ENCODE data around the gene LRP3.

LRP3 gene

DNA sequence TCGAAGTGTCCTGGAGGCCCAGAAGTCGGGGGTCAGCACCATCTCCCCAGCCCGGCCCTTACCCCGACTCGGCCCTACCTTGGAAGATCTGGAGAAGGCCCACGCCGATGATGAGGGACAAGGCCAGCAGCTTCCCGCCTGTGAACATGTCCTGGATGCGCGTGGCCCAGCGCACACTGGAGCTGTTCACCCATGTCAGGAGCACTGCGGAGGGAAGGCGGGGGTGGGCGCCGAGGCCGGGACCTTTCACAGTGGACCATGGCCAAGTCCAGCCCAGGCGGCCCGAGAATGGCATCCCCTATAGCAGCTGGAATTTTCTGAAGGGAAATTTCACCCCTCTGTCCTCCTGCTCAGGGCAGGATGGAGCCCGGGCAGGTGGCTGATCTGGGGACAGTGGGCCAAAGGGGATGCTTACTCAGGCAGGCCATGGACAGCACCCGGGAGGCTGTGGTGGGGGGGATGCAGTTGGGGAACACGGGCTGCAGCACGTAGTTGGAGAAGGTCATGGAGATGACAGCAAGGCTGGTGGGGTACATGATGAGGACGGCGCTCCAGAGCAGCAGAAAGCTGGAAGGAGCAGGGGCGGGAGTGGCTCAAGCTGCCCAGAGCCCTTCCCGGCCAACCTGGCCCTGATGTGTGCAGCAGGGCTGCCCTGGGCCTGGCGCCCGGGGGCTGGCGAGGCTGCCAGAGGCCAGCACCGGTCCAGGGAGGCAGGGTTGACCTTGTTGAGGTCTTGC lies 18.5 kb downstream of the LRP3 start:
- H3K4me3 ChIP-seq (ENCODE audit: low read depth, low read length): no peak overlapping the region
- DNase-seq (ENCODE audit: low read depth): no peak
- TF ChIP-seq, protein P1, sequence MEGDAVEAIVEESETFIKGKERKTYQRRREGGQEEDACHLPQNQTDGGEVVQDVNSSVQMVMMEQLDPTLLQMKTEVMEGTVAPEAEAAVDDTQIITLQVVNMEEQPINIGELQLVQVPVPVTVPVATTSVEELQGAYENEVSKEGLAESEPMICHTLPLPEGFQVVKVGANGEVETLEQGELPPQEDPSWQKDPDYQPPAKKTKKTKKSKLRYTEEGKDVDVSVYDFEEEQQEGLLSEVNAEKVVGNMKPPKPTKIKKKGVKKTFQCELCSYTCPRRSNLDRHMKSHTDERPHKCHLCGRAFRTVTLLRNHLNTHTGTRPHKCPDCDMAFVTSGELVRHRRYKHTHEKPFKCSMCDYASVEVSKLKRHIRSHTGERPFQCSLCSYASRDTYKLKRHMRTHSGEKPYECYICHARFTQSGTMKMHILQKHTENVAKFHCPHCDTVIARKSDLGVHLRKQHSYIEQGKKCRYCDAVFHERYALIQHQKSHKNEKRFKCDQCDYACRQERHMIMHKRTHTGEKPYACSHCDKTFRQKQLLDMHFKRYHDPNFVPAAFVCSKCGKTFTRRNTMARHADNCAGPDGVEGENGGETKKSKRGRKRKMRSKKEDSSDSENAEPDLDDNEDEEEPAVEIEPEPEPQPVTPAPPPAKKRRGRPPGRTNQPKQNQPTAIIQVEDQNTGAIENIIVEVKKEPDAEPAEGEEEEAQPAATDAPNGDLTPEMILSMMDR (conservative IDR thresholded peaks at IDR 0.05; ENCODE audit: low read depth, low read length): no peak

GRCh38 chr19:33214596-33214995 lies 20.5 kb downstream of the LRP3 start:
- TF ChIP-seq, protein P1 (conservative IDR thresholded peaks at IDR 0.05; ENCODE audit: low read depth, low read length): peak; percentile 74
- H3K4me3 ChIP-seq (ENCODE audit: low read depth, low read length): no peak overlapping the region
- DNase-seq (ENCODE audit: low read depth): peak; percentile 72

DNA sequence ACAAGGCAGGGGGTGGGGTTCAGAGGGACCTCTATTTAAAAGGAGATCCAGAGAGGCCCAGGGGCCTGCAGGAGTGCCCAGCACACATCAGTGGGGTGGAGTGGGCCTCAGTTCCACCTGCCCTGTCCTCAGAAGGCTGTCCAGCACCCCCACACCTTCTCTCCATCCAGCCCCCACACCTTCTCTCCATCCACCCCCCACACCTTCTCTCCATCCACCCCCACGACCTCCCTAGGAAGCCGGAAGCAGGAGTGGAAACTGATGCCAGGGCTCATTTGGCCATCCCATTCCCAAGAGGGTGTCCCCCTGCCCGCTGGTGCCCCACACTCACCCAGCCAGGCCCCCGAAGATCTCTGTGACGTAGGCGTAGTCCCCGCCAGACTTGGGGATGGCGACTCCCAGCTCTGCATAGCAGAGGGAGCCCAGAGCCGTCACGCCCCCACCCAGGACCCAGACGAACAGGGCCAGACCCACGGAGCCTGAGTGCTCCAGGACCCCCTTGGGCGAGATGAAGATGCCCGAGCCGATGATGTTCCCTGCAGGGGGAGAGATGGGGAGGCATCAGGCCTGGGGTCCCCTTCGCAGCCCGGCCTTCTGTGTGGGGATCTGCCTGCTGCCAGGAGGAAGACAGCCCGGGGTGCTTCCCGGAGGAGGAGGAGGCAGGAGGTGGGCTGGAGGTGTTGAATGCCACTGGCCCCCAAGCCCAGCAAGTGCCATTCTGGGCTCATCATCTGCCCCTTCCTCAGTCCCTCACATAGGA lies 21.5 kb downstream of the LRP3 start:
- H3K4me3 ChIP-seq (ENCODE audit: low read depth, low read length): no peak overlapping the region
- no peak for DNase-seq (ENCODE audit: low read depth)
- TF ChIP-seq, protein P1 (conservative IDR thresholded peaks at IDR 0.05; ENCODE audit: low read depth, low read length): no peak

- H3K4me3 ChIP-seq (ENCODE audit: low read depth, low read length): no peak overlapping the region
- DNase-seq (ENCODE audit: low read depth): no peak
- TF ChIP-seq, protein P1 (conservative IDR thresholded peaks at IDR 0.05; ENCODE audit: low read depth, low read length): no peak
Observed at GRCh38 chr19:33216198-33216830, 22.2 kb downstream of the LRP3 start.

- TF ChIP-seq, protein P1 (conservative IDR thresholded peaks at IDR 0.05; ENCODE audit: low read depth, low read length): no peak
- no peak for DNase-seq (ENCODE audit: low read depth)
- H3K4me3 ChIP-seq (ENCODE audit: low read depth, low read length): no peak overlapping the region
Observed at GRCh38 chr19:33217881-33218280, 23.8 kb downstream of the LRP3 start.

DNA sequence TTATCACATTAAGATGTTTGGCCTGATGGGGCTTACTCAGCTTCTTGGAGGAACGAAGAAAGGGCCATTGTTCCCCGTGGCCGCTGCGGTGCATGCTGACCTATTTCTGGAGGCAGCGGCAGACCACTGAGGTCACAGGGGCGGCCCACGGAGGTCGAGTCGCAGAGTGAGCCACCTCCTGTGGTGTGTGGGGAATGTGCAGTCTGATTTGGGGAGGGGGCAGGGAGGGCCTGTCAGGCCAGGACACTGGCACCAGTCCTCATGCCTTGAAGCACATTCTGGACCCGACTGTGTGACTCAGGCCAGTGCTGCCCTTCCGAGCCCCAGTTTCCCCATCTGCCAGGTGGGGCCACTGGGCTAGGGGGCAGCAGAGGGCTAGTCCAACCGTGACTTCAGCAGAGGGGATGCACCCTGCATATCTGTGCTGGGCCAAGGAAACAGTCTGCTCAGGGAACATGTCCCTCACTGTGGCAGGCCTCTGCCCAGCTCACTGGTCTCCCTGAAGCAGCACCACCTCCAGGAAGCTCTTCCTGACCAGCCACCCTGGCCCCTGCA lies 25.2 kb downstream of the LRP3 start:
- DNase-seq (ENCODE audit: low read depth): peak; percentile 24
- TF ChIP-seq, protein P1 (conservative IDR thresholded peaks at IDR 0.05; ENCODE audit: low read depth, low read length): peak; percentile 48

More for the DNA sequence above, 25.2 kb downstream of the LRP3 start:
- H3K4me3 ChIP-seq (ENCODE audit: low read depth, low read length): no peak overlapping the region

All from choroid plexus epithelial cell (primary cell).